GM19455 (cell line): Measurements from ENCODE around the gene SUSD3.

Experiments
- ATAC-seq: cut with Tn5 transposase; IDR thresholded peaks from one replicate; pipeline ENCODE4 v1.9.1; 2021; ENCODE audit not compliant: unreplicated experiment

SUSD3 gene

DNA sequence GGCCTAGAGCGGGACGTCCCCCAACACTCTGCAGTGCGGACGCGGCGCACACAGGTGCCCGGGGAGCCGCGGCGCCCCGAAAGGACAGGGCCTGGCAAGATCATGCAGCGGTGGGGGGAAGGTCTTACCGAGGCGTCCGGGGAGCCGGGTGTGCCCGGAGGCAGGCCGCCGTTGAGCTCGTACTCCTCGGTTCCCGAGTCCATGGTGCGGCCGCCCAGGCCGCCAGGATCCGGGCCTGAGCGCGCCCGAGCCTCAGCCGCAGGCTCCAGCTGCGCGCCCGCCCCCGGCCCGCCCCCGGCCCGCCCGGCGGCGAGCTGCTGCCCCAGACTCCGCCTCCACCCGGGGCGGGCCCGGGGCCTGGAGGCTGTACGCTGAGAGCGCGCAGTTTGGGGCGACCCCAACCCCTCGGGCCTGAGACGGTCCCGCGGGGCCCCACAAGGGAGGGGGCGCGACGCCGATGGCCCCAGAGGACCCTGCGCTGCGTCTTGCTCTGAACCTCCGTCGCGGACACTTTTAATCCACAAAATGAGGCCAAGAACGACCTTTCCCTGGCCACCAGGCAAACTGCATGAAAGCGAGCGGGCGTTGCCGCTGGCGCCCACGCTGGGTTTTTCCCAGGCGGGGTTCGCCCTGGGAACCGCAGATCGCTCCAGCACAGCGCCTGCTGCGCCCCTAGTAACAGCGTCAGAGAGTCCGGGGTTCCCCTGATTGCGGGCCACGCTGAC is 75.7 kb downstream of the SUSD3 start, which contains the start of gene NINJ1:
TSS of gene NINJ1 (minus strand) at position 237 of the 725 bp plus-strand sequence. CDS start at position 203, 34 bp downstream.
- ATAC-seq = peak; percentile 78
